Ishikawa (cell line): ENCODE measurements around the gene RAB9B.

ENCODE experiments used
- CEBPB ChIP-seq: IDR thresholded peaks from 2 replicates; pipeline ENCODE4 v1.6.1; 2012
- CREB1 ChIP-seq: IDR thresholded peaks from 2 replicates; pipeline ENCODE4 v1.6.1; 2012; ENCODE audit warnings: low read depth
- EGR1 ChIP-seq: IDR thresholded peaks from 2 replicates; pipeline ENCODE4 v1.6.1; 2012
- EP300 ChIP-seq: IDR thresholded peaks from 2 replicates; pipeline ENCODE4 v1.6.1; 2012; ENCODE audit warnings: borderline replicate concordance
- FOXM1 ChIP-seq: IDR thresholded peaks from 2 replicates; pipeline ENCODE4 v1.6.1; 2012; ENCODE audit warnings: low read depth, borderline replicate concordance
- MAX ChIP-seq: IDR thresholded peaks from 2 replicates; pipeline ENCODE4 v1.6.1; 2012
- NFIC ChIP-seq: IDR thresholded peaks from 2 replicates; pipeline ENCODE4 v1.6.1; 2012
- RAD21 ChIP-seq: IDR thresholded peaks from 2 replicates; pipeline ENCODE4 v1.6.1; 2012; ENCODE audit warnings: low read depth
- TAF1 ChIP-seq: IDR thresholded peaks from 2 replicates; pipeline ENCODE4 v1.6.1; 2012; ENCODE audit warnings: low read depth, mild to moderate bottlenecking
- TCF12 ChIP-seq: IDR thresholded peaks from 2 replicates; pipeline ENCODE4 v1.6.1; 2012; ENCODE audit warnings: low read depth
- TEAD4 ChIP-seq: IDR thresholded peaks from 2 replicates; pipeline ENCODE4 v1.6.1; 2012
- YY1 ChIP-seq: IDR thresholded peaks from 2 replicates; pipeline ENCODE4 v1.6.1; 2012; ENCODE audit warnings: low read depth
- ZBTB7A ChIP-seq: IDR thresholded peaks from 2 replicates; pipeline ENCODE4 v1.6.1; 2012; ENCODE audit warnings: low read depth
- TF ChIP-seq, protein P1 (sequence below): IDR thresholded peaks from 2 replicates; pipeline ENCODE4 v1.6.1; 2012; ENCODE audit warnings: low read depth, mild to moderate bottlenecking
- TF ChIP-seq, protein P2 (sequence below): IDR thresholded peaks from 2 replicates; pipeline ENCODE4 v1.6.1; 2012

Gene RAB9B

DNA sequence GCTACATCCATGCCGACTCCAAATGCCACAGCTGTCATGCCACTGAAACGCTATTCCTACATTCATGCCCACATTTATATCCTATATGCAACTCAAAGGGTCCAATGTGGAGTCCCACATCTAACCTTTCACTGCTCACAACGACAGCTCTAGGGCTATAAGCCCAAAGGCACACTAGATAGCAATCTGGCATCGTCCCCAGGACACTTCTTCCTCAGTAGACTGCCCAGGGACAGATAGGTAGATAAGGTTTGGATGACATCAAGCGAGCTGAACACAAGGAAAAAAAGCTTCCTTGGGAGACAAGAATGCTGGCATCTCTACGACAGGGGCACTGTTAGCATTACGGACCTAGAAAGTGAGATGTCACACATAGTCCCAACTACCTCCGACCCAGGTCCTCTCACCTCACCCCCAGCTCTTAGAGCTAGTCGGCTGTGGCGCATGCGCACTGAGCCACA is 685 bp downstream of the RAB9B start:
- TF ChIP-seq, protein P1, sequence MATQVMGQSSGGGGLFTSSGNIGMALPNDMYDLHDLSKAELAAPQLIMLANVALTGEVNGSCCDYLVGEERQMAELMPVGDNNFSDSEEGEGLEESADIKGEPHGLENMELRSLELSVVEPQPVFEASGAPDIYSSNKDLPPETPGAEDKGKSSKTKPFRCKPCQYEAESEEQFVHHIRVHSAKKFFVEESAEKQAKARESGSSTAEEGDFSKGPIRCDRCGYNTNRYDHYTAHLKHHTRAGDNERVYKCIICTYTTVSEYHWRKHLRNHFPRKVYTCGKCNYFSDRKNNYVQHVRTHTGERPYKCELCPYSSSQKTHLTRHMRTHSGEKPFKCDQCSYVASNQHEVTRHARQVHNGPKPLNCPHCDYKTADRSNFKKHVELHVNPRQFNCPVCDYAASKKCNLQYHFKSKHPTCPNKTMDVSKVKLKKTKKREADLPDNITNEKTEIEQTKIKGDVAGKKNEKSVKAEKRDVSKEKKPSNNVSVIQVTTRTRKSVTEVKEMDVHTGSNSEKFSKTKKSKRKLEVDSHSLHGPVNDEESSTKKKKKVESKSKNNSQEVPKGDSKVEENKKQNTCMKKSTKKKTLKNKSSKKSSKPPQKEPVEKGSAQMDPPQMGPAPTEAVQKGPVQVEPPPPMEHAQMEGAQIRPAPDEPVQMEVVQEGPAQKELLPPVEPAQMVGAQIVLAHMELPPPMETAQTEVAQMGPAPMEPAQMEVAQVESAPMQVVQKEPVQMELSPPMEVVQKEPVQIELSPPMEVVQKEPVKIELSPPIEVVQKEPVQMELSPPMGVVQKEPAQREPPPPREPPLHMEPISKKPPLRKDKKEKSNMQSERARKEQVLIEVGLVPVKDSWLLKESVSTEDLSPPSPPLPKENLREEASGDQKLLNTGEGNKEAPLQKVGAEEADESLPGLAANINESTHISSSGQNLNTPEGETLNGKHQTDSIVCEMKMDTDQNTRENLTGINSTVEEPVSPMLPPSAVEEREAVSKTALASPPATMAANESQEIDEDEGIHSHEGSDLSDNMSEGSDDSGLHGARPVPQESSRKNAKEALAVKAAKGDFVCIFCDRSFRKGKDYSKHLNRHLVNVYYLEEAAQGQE = no peak
- TF ChIP-seq FOXM1 (no peak), EGR1 (no peak), ZBTB7A (no peak), TCF12 (no peak), EP300 (no peak), NFIC (no peak), MAX (no peak), CEBPB (no peak), RAD21 (no peak), CREB1 (no peak), TAF1 (no peak), TEAD4 (no peak), YY1 (no peak)
- TF ChIP-seq, protein P2, sequence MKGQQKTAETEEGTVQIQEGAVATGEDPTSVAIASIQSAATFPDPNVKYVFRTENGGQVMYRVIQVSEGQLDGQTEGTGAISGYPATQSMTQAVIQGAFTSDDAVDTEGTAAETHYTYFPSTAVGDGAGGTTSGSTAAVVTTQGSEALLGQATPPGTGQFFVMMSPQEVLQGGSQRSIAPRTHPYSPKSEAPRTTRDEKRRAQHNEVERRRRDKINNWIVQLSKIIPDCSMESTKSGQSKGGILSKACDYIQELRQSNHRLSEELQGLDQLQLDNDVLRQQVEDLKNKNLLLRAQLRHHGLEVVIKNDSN = no peak

GRCh38 chrX:103830848-103831247 is 1.2 kb downstream of the RAB9B start:
- no peak for TF ChIP-seq TAF1
- no peak for TF ChIP-seq CEBPB
- TF ChIP-seq YY1 = no peak
- no peak for TF ChIP-seq EGR1
- TF ChIP-seq, protein P2 = no peak
- TF ChIP-seq TEAD4 = no peak
- TF ChIP-seq, protein P1 = no peak
- TF ChIP-seq ZBTB7A = no peak
- no peak for TF ChIP-seq CREB1
- TF ChIP-seq FOXM1 = no peak
- TF ChIP-seq TCF12 = no peak
- TF ChIP-seq NFIC = no peak
- no peak for TF ChIP-seq MAX
- no peak for TF ChIP-seq RAD21
- no peak for TF ChIP-seq EP300

- TF ChIP-seq RAD21 = no peak
- TF ChIP-seq ZBTB7A = no peak
- no peak for TF ChIP-seq TEAD4
Measured at GRCh38 chrX:103828529-103828928, 3.5 kb downstream of the RAB9B start.

- no peak for TF ChIP-seq FOXM1
- TF ChIP-seq CREB1 = no peak
- TF ChIP-seq EP300 = no peak
- no peak for TF ChIP-seq RAD21
- TF ChIP-seq, protein P2 = no peak
- no peak for TF ChIP-seq NFIC
Measured at GRCh38 chrX:103825881-103826280, 6.2 kb downstream of the RAB9B start.

- TF ChIP-seq CREB1 (no peak), FOXM1 (no peak), TCF12 (no peak), CEBPB (no peak), YY1 (no peak), RAD21 (no peak), EP300 (no peak), EGR1 (no peak), MAX (no peak), TAF1 (no peak), TEAD4 (no peak)
- TF ChIP-seq, protein P2 = no peak
Measured at GRCh38 chrX:103823591-103823990, 8.5 kb downstream of the RAB9B start.
